CD4-positive, alpha-beta T cell treated with Interleukin-4 for 4 hours (primary cell): ENCODE measurements around the gene SLC7A4.
"Not testable (repeated sequence)": the region's sequence is repeated elsewhere in the genome, so short reads cannot be mapped to it uniquely, and the experiment has no call there.

Source experiments
- DNase-seq: peaks from one replicate; pipeline ENCODE4 v3.0.0-alpha.2; 2020

Gene SLC7A4

GRCh38 chr22:21042978-21043859 is 10.9 kb upstream of the SLC7A4 start:
- DNase-seq, result no peak

DNA sequence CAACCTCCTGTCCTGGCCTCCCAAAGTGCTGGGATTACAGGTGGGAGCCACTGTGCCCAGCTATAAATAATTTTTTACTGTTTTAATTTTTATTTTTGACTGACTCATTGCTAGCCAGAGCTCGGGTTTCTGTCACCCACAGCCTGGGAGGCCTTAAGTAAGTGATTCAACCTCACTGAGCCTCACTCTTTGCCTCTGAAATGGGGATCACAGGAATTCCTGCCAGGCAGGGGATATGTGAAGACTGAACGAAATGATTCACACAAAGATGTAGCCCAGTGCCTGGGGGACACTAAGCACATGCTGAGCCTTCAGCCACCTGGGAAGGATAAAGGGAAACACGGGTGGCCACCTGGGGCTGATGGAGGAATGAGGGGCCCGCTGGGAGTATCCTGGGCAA is 9.6 kb upstream of the SLC7A4 start:
- no peak for DNase-seq

DNA sequence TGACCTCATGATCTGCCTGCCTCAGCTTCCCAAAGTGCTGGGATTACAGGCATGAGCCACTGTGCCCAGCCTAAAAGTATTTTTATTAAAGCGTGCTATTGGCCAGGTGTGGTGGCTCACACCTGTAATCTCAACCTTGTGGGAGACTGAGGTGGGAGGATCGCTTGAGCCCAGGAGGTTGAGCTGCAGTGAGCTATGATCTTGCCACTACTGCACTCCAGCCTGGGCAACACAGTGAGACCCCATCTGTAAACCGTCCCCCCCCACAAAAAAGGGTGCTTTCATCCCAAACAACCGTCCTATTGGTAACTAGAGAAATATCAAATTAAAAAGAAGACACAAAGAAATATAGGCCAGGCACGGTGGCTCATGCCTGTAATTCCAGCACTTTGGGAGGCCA is 6.8 kb upstream of the SLC7A4 start:
- not testable (repeated sequence) for DNase-seq

GRCh38 chr22:21038405-21038804 is 6.0 kb upstream of the SLC7A4 start:
- DNase-seq, result no peak

- no peak for DNase-seq
These were observed 2.6 kb upstream of the SLC7A4 start for GRCh38 chr22:21034989-21035388.

DNA sequence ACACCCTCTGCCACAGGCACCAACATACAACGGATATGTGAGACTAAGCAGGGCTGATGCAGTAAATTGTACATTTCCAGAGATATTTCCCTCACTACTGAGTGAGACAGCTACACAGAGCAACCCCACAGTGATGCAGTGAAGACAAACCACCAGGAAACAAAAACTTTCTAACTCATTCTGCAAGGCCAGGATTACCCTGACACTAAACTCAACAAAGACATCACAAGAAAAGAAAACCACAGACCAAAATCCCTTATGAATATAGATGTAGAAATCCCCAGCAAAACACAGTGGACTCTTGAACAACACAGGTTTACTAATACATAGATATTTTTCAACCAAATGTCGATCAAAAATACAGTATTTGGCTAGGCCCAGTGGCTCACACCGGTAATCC is 1.5 kb upstream of the SLC7A4 start:
- no peak for DNase-seq

GRCh38 chr22:21032868-21033688 is 717 bp upstream of the SLC7A4 start:
- DNase-seq, result no peak

- DNase-seq, result no peak
These were observed 770 bp downstream of the SLC7A4 start for GRCh38 chr22:21031545-21032036.

DNA sequence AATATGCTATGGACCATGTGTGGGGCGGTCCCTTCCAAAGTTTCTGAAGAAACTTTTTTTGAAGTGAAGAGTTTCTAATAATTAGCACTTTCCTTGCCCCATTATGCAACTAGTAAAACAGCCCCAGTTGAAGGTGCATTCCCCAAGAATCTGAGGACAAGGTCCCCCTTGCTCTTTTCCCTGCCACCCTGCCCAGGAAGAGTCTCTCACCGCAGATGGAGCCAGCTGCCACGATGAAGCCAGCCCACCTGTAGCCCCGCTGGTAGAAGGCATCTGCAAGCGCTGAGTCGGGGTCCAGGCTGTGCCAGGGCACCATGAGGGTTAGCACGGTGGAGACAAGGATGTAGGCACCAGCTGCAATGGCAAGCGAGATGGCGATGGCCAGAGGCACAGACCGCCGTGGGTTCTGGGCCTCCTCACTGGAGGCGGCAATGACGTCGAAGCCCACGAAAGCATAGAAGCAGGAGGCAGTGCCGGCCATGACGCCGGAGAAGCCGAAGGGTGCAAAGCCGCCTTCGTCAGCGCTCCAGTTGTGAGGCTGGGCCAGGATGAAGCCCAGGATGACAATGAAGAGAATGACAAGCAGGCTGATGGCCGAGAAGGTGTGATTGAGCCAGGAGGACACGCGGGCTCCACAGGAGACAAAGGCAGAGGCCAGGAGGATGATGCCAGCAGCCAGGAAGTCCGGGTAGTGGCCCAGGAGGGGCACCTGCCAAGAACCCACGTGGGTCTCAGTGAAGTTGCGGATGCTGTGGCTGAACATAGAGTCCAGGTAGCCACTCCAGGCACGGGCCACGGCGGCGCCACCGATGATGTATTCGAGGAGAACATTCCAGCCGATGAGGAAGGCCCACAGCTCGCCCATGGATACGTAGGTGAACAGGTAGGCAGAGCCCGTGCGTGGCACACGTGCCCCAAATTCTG is 1.5 kb downstream of the SLC7A4 start:
- DNase-seq, result no peak

DNA sequence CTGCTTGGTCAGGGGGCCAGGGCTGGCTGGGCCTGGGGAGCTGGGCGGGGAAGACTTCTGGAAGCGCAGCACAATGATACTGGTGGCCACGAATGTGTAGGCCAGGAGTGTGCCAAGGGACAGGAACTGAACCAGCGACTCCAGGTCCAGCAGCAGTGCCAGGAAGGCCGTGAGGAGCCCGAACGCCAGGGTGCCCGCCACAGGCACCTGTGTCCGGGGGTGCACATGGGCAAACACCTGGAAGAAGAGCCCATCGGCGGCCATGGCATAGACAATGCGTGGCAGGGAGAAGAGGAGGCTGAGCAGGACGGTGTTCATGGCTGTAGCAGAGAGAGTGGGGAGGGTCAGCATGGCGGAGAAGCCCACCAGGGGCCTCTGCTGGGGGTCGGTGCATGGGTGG is 2.3 kb downstream of the SLC7A4 start:
- no peak for DNase-seq

DNA sequence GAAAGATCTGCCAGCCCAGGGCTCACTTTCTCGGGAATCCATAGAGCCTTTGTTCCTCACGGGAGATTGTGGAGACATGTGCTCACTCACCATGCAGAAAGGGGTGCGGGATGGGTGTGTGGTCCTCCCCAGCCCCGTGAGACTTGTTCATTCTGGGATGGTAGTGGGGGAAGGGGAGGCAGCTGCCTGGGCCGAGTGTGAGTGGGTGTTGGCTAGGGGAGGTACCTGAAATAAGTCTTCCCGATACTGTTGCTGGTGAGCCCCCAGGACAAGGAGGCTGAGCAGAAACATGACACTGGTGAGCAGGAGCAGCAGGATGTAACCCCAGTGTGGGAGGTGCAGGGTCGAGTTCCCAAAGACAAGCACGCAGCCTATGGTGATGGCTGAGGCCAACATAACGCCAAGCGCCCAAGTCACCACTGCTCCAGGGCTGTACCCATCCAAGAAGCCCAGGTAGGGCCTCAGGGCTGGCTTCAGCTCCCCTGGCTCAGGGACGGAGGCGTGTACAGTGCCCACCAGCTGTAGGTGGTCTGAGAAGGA is 2.8 kb downstream of the SLC7A4 start:
- DNase-seq, result no peak

DNA sequence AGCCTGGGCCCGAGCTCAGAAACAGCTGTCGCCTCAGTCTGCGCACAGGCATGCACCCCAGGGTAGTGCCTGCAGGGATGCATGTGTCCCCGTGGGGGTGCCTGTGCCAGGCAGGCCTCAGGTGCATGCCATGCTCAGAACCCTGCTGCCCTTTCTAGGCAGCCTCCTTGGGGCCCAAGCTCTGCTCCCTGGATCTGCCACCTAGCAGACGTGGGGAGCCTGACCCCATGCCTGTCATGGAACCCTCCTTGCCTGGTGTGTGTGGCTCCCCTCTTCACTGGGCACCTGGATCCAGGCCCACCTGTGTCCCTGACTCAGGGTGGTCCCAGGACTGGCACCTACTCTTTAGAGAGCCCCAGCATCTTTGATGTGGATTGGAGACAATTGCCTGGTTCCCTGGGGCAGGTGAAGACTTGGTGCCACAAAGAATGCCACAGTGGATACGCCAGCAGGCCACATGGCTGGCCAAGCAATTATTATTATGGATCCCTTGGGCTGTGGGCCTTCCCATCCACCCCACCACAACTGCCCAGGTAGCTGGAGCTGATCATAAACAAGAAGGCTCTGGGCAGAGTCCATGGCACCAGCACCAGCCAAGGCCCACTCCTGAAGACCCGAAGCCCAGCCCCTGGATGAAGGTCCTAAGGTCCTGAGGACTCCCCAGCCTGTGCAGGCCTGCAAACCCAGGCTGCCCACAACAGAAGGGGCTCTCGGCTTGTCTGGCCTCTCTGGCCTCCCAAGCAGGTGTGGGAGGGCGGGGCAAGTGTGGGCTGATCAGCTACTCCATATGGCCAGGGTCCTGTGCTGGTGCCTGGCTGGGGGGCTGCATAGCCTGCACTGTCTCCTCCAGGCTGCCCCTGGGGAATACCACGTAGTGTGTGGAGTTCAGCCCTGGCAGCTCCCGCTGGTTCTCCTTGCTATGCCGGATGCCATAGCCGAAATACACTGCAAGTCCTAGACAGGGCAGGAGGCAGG is 3.8 kb downstream of the SLC7A4 start:
- no peak for DNase-seq

DNA sequence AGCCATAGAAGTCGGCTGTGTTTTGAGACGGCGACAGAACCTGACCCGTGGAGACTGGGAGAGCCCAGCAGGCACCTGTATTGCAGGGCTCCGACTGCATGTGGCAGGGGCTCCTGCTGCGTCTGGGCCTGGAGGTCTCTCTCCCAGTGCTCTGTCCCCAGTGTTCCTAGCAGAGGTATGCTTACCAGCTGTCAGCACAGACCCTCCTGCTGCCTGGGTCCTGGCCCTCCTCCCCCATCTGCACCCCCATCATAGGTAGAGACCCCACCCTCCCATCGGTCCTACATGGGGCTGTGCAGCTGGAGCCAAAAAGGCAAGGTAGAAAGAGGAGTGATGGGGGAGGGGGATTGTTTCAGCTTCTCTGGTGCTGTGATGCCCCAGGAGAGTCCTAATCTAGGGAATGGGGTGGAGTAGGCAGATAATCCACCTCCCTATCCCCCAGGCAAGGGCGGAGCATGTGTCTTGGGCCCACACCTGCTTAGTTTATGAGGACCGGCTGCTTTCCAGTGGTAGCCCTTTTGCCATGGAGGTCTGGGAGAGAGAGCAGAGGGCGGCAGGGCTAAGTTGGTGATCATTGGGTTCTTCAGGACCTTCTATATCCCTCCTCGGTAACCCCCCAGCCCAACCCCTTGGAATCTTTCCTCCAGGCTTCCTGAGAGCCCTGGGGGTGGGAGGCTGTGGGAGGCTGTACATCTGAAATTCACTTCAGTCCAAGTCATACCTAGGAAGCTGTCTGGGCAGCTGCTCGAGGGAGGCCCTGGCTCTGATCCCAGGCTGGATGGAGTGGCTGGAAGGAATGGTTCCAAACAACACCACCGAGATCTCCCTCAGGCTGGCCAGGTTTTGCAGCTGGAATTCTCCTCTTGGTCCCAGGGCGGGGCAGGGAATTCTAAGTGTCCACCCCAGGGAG is 5.3 kb downstream of the SLC7A4 start:
- DNase-seq, result no peak

GRCh38 chr22:21025763-21026755 is 6.3 kb downstream of the SLC7A4 start:
- no peak for DNase-seq

- DNase-seq, result no peak
These were observed 7.1 kb downstream of the SLC7A4 start for GRCh38 chr22:21025266-21025665.

GRCh38 chr22:21022955-21023614 is 9.3 kb downstream of the SLC7A4 start:
- DNase-seq, result no peak

- no peak for DNase-seq
These were observed 9.9 kb downstream of the SLC7A4 start for GRCh38 chr22:21022507-21022906.

DNA sequence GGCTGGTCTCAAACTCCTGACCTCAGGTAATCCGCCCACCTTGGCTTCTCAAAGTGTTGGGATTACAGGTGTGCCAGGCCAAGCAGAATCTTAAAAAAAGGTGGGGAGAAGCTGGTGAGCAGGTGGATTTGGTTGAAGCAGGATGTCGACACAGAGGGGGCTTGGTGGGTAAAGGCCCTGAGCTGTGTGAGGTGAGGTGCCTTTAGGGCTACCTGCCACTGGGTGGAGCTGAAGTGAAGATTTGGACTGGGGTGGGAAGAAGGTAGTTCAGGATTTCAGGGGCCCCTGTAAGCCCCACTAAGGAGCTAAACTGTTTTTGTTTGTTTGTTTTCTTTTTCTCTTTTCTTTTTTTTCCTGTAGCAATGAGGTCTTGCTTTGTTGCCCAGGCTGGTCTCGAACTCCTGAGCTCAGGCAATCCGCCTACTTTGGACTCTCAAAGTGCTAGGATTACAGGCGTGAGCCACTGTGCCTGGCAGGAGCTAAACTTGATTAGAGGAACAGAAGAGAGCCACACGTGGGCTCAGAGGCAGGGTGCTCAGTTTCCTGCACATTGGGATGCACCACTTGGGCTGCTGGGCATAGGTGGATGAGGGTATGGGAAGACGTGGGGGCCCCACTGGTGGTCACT is 11.4 kb downstream of the SLC7A4 start:
- no peak for DNase-seq
